ENCODE data around the gene NTRK2. TPM values are rescaled to one million over a fixed set of nuclear protein-coding genes. Genes with fewer than 3 reads are reported as not detected.

NTRK2 gene
- total RNA-seq, 1 experiment from 2014 or later, result not detected

GRCh38 chr9:84879631-84880030 lies 210.1 kb downstream of the NTRK2 start:
- no peaks in the 10 kb centered on the region for H3K36me3 ChIP-seq (ENCODE audit: low read depth)
- intact Hi-C loops (cut with micrococcal nuclease; ENCODE audit: unreplicated experiment), result loop anchor here (10.0 kb wide), 1 partner anchor 55 kb away; no protein-coding TSS in a partner anchor
- TF ChIP-seq CTCF (conservative IDR thresholded peaks at IDR 0.05) (no peak), EZH2 (IDR thresholded peaks at IDR 0.05; ENCODE audit: low read depth) (no peak)
- DNase-seq, result no peak
- no peaks in the 10 kb centered on the region for H3K9me3 ChIP-seq (ENCODE audit: insufficient read depth, low read depth)
- H3F3A ChIP-seq (ENCODE audit: insufficient read depth, low read depth), result no peaks in the 10 kb centered on the region
- H4K20me1 ChIP-seq (ENCODE audit: insufficient read depth), result no peaks in the 10 kb centered on the region
- CTCF ChIA-PET, result no interaction called here
- H2AFZ ChIP-seq, result no peak overlapping the region
- no peaks in the 10 kb centered on the region for H3K79me2 ChIP-seq (ENCODE audit: low read depth)
- H3K4me3 ChIP-seq, result no peak overlapping the region
- no peaks in the 10 kb centered on the region for H3K9me2 ChIP-seq (ENCODE audit: insufficient read depth)
- H3K4me1 ChIP-seq (replicated peaks; ENCODE audit: insufficient read depth), result no peaks in the 10 kb centered on the region
- peaks cover 18% of the 10 kb centered on the region; the same call in 1 of the 2 replicates for H3K27me3 ChIP-seq (ENCODE audit: insufficient read depth, low read depth)
- H3K4me2 ChIP-seq, result no peak overlapping the region
- BruUV-seq (replicated peaks), result no TSS peak
- H3K27ac ChIP-seq, result no peak overlapping the region
- POLR2A ChIA-PET (ENCODE audit: unreplicated experiment), result no interaction called here

GRCh38 chr9:84880835-84881234 lies 211.3 kb downstream of the NTRK2 start:
- H4K20me1 ChIP-seq (ENCODE audit: insufficient read depth), result no peaks in the 10 kb centered on the region
- H2AFZ ChIP-seq, result no peak overlapping the region
- intact Hi-C loops (cut with micrococcal nuclease; ENCODE audit: unreplicated experiment), result loop anchor here (10.0 kb wide), 1 partner anchor 56 kb away; no protein-coding TSS in a partner anchor
- H3K27ac ChIP-seq, result no peak overlapping the region
- H3F3A ChIP-seq (ENCODE audit: insufficient read depth, low read depth), result no peaks in the 10 kb centered on the region
- H3K27me3 ChIP-seq (ENCODE audit: insufficient read depth, low read depth), result peaks cover 18% of the 10 kb centered on the region; the same call in 1 of the 2 replicates
- no peaks in the 10 kb centered on the region for H3K79me2 ChIP-seq (ENCODE audit: low read depth)
- H3K4me3 ChIP-seq, result no peak overlapping the region
- BruUV-seq (replicated peaks), result no TSS peak
- H3K9me3 ChIP-seq (ENCODE audit: insufficient read depth, low read depth), result no peaks in the 10 kb centered on the region
- DNase-seq, result no peak
- ChIA-PET POLR2A (ENCODE audit: unreplicated experiment) (no interaction called here), CTCF (no interaction called here)
- H3K9me2 ChIP-seq (ENCODE audit: insufficient read depth), result no peaks in the 10 kb centered on the region
- TF ChIP-seq EZH2 (IDR thresholded peaks at IDR 0.05; ENCODE audit: low read depth) (no peak), CTCF (conservative IDR thresholded peaks at IDR 0.05) (no peak)
- H3K36me3 ChIP-seq (ENCODE audit: low read depth), result no peaks in the 10 kb centered on the region
- H3K4me1 ChIP-seq (replicated peaks; ENCODE audit: insufficient read depth), result no peaks in the 10 kb centered on the region
- H3K4me2 ChIP-seq, result no peak overlapping the region

- intact Hi-C loops (cut with micrococcal nuclease; ENCODE audit: unreplicated experiment), result loop anchor here (10.0 kb wide), 1 partner anchor 62 kb away; no protein-coding TSS in a partner anchor
- H3K9me2 ChIP-seq (ENCODE audit: insufficient read depth), result no peaks in the 10 kb centered on the region
- no TSS peak for BruUV-seq (replicated peaks)
- H3K27me3 ChIP-seq (ENCODE audit: insufficient read depth, low read depth), result peaks cover 25% of the 10 kb centered on the region
- no peaks in the 10 kb centered on the region for H3F3A ChIP-seq (ENCODE audit: insufficient read depth, low read depth)
- H3K4me1 ChIP-seq (replicated peaks; ENCODE audit: insufficient read depth), result no peaks in the 10 kb centered on the region
- H4K20me1 ChIP-seq (ENCODE audit: insufficient read depth), result no peaks in the 10 kb centered on the region
- CTCF ChIA-PET, result no interaction called here
- H3K79me2 ChIP-seq (ENCODE audit: low read depth), result no peaks in the 10 kb centered on the region
- no peak for TF ChIP-seq EZH2 (IDR thresholded peaks at IDR 0.05; ENCODE audit: low read depth)
- H3K36me3 ChIP-seq (ENCODE audit: low read depth), result no peaks in the 10 kb centered on the region
- no peak for DNase-seq
- POLR2A ChIA-PET (ENCODE audit: unreplicated experiment), result no interaction called here
- no peak overlapping the region for H3K4me2 ChIP-seq
- H3K27ac ChIP-seq, result no peak overlapping the region
- H2AFZ ChIP-seq, result no peak overlapping the region
- no peak overlapping the region for H3K4me3 ChIP-seq
- H3K9me3 ChIP-seq (ENCODE audit: insufficient read depth, low read depth), result no peaks in the 10 kb centered on the region
Observed at GRCh38 chr9:84886866-84887265, 217.3 kb downstream of the NTRK2 start.

GRCh38 chr9:84891924-84892323 lies 222.4 kb downstream of the NTRK2 start:
- Histone ChIP-seq H3K27ac (no peak overlapping the region), H3F3A (ENCODE audit: insufficient read depth, low read depth) (no peaks in the 10 kb centered on the region), H3K4me1 (replicated peaks; ENCODE audit: insufficient read depth) (no peaks in the 10 kb centered on the region), H3K79me2 (ENCODE audit: low read depth) (no peaks in the 10 kb centered on the region), H3K4me2 (no peak overlapping the region), H3K9me3 (ENCODE audit: insufficient read depth, low read depth) (no peaks in the 10 kb centered on the region), H2AFZ (no peak overlapping the region), H4K20me1 (ENCODE audit: insufficient read depth) (no peaks in the 10 kb centered on the region), H3K36me3 (ENCODE audit: low read depth) (no peaks in the 10 kb centered on the region), H3K27me3 (ENCODE audit: insufficient read depth, low read depth) (peaks cover 25% of the 10 kb centered on the region), H3K4me3 (no peak overlapping the region), H3K9me2 (ENCODE audit: insufficient read depth) (no peaks in the 10 kb centered on the region)
- intact Hi-C loops (cut with micrococcal nuclease; ENCODE audit: unreplicated experiment), result no loop called here
- DNase-seq, result no peak
- POLR2A ChIA-PET (ENCODE audit: unreplicated experiment), result no interaction called here
- BruUV-seq (replicated peaks), result no TSS peak
- TF ChIP-seq EZH2 (IDR thresholded peaks at IDR 0.05; ENCODE audit: low read depth) (no peak), CTCF (conservative IDR thresholded peaks at IDR 0.05) (no peak)
- CTCF ChIA-PET, result no interaction called here
